HFFc6 (cell line): ENCODE results near the gene APEX1. TPM values are rescaled to one million over a fixed set of nuclear protein-coding genes. Genes with fewer than 3 reads are reported as not detected.
A peak's percentile ranks its signal among the peaks of the same experiment; 100 is the strongest.

Experiments
- DNase-seq: peaks from one replicate; pipeline ENCODE4 v3.0.0-alpha.2; 2018
- H3K27ac Mint-ChIP-seq: 2 replicates; pipeline ENCODE4 v1.8.0; 2020; ENCODE audit warnings: mild to moderate bottlenecking, mixed read lengths
- H3K27me3 Mint-ChIP-seq: 2 replicates; pipeline ENCODE4 v1.8.0; 2021; ENCODE audit warnings: mild to moderate bottlenecking, moderate library complexity, mixed read lengths; ENCODE audit not compliant: insufficient read depth
- H3K36me3 Mint-ChIP-seq: 2 replicates; pipeline ENCODE4 v1.8.0; 2021; ENCODE audit warnings: low read depth, mixed read lengths
- H3K4me1 Mint-ChIP-seq: 2 replicates; pipeline ENCODE4 v1.8.0; 2020; ENCODE audit warnings: low read depth, mixed read lengths
- H3K4me3 Mint-ChIP-seq: 2 replicates; pipeline ENCODE4 v1.8.0; 2020; ENCODE audit warnings: mild to moderate bottlenecking, moderate library complexity, mixed read lengths
- H3K9me3 Mint-ChIP-seq: 2 replicates; pipeline ENCODE4 v1.8.0; 2020; ENCODE audit warnings: mild to moderate bottlenecking, mixed read lengths
- total RNA-seq, 6 experiments: library from RNA; stranded (reverse); fragmentation: NEBNext Ultra II Directional; extraction: Animal tissue kit (Norgen Biotek cat#: 25700); gene quantifications; 2 replicates in 1 of 6; 3 replicates in 5 of 6; pipeline ENCODE4 v1.2.3, GENCODE V29; 2021
- TF ChIP-seq, protein P1 (sequence below): fragments of 200-600 bp; sonication (generic); IDR thresholded peaks from 2 replicates; pipeline ENCODE4 v1.5.0; 2021; ENCODE audit warnings: antibody characterized with exemption, mild to moderate bottlenecking

The APEX1 gene
- total RNA-seq, 6 experiments from 2014 or later, result 161 to 189 (median 184) TPM

- peak; percentile 100 for DNase-seq
- TF ChIP-seq, protein P1, sequence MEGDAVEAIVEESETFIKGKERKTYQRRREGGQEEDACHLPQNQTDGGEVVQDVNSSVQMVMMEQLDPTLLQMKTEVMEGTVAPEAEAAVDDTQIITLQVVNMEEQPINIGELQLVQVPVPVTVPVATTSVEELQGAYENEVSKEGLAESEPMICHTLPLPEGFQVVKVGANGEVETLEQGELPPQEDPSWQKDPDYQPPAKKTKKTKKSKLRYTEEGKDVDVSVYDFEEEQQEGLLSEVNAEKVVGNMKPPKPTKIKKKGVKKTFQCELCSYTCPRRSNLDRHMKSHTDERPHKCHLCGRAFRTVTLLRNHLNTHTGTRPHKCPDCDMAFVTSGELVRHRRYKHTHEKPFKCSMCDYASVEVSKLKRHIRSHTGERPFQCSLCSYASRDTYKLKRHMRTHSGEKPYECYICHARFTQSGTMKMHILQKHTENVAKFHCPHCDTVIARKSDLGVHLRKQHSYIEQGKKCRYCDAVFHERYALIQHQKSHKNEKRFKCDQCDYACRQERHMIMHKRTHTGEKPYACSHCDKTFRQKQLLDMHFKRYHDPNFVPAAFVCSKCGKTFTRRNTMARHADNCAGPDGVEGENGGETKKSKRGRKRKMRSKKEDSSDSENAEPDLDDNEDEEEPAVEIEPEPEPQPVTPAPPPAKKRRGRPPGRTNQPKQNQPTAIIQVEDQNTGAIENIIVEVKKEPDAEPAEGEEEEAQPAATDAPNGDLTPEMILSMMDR, result no peak
- peaks cover 26% of the 10 kb centered on the region for H3K4me1 Mint-ChIP-seq
- H3K27me3 Mint-ChIP-seq, result peaks cover 9% of the 10 kb centered on the region
- H3K4me3 Mint-ChIP-seq, result peak within 1 kb of the TSS; percentile 96
- no peaks in the 10 kb centered on the region for H3K9me3 Mint-ChIP-seq
- peaks cover 16% of the 10 kb centered on the region; the same call in 1 of the 2 replicates for H3K36me3 Mint-ChIP-seq
- peak within 1 kb of the TSS; percentile 89 for H3K27ac Mint-ChIP-seq
Measured at GRCh38 chr14:20461225-20462141, 6.5 kb downstream of the APEX1 start, which contains the start of gene PIP4P1. Gene PIP4P1, minus strand, starts transcription at chr14:20461434. Its CDS starts 109 bp downstream, at chr14:20461325.

- peaks cover 5% of the 10 kb centered on the region for H3K36me3 Mint-ChIP-seq
- peak overlapping the region; percentile 95 for H3K27ac Mint-ChIP-seq
- peaks cover 11% of the 10 kb centered on the region for H3K27me3 Mint-ChIP-seq
- no peaks in the 10 kb centered on the region for H3K9me3 Mint-ChIP-seq
- peak overlapping the region; percentile 97 for H3K4me3 Mint-ChIP-seq
- H3K4me1 Mint-ChIP-seq, result peaks cover 27% of the 10 kb centered on the region
- no peak for DNase-seq
- TF ChIP-seq, protein P1, result no peak
Measured at GRCh38 chr14:20468764-20469241, 13.8 kb downstream of the APEX1 start.

DNA sequence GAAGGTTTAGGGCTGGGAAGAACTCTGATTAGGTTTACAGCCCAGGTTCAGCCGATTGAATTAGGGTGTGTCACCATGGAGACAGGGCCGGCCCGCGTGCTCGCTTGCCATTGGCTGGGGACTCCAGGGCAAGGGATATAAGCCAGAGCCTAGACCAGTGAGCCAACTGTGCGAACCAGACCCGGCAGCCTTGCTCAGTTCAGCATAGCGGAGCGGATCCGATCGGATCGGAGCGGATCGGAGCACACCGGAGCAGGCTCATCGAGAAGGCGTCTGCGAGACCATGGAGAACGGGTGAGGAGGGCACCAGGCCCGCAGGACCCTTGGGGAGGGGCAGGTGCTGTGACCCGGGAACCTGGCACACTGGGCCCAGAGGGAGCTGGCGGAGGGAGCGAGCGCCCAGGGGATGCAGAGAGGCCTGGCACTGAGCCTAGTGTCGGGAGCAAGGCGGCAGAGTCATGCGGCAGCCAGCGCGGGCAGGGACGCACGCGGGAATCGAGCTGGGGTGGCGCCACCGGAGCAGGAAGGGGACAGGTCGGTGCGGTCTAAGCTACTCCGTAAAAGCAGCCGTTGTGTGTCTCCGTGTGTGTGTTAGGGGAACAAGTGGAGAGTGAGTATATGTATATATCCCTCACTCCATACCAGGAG, 14.3 kb downstream of the APEX1 start, which contains the start of gene PNP:
Gene PNP, plus strand, starts transcription at position 165 of the 648 bp plus-strand sequence. Its CDS starts 119 bp downstream, at position 284.
- TF ChIP-seq, protein P1, result no peak
- peaks cover 11% of the 10 kb centered on the region for H3K27me3 Mint-ChIP-seq
- peaks cover 11% of the 10 kb centered on the region for H3K36me3 Mint-ChIP-seq
- H3K4me1 Mint-ChIP-seq, result peaks cover 33% of the 10 kb centered on the region
- H3K9me3 Mint-ChIP-seq, result no peaks in the 10 kb centered on the region
- DNase-seq, result peak; percentile 91
- peak within 1 kb of the TSS; percentile 95 for H3K27ac Mint-ChIP-seq
- peak within 1 kb of the TSS; percentile 97 for H3K4me3 Mint-ChIP-seq

DNA sequence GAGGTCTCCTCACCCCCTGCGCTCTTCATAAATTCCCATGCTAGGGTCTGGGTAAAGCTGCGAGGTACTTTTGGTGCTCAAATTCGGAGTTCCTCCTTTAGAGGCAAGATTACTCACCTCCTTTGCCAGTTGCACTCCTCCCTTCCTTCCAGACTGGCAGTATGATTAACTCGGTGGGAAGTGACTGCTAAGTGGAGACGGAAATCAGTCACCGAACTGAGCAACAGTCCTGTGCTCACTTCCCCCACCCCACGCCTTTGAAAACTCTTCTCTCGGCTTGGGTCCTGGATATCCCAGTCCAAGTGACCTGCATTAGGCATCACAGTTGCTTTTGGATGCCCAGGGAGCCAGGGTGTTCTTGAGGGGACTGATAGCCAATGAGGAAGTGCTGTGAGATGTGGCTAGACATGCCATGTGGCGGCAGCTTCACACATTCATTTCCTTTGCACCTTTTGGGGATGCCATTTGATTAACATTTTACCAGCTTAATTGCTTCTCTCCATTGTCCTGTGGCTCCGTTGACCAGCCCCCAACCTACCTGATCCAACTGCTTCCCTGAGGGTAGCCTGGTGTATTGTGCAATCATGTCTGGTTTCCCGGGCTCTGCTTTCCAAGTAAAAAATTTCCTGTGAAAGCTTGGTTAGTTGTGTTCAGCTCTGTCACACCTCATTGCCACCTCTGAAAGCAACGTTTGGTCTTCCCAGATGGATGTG, 15.0 kb downstream of the APEX1 start:
- Mint-ChIP-seq H3K27ac (peak overlapping the region; percentile 95), H3K4me1 (peaks cover 33% of the 10 kb centered on the region), H3K4me3 (peak overlapping the region; percentile 97), H3K36me3 (peaks cover 18% of the 10 kb centered on the region), H3K27me3 (peaks cover 11% of the 10 kb centered on the region), H3K9me3 (no peaks in the 10 kb centered on the region)
- peak; percentile 65 for DNase-seq
- TF ChIP-seq, protein P1, result no peak

DNA sequence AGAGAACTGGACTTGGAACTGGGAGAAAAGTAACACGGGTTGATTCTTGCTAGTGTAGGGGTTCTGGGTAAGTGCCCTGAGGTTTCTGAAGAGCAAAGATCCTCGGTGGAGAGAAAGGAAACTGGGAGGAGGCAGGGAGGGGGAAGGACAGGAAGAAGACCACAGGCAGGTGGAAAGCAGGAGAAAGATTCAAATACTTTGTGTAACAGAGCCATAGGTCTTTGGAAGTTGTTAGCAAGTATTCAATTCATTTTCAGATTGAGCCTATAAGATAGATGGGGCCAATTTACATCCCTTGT, 15.5 kb downstream of the APEX1 start:
- peak overlapping the region; percentile 95 for H3K27ac Mint-ChIP-seq

More for the DNA sequence above, 15.5 kb downstream of the APEX1 start:
- H3K9me3 Mint-ChIP-seq, result no peaks in the 10 kb centered on the region
- peaks cover 20% of the 10 kb centered on the region for H3K36me3 Mint-ChIP-seq
- TF ChIP-seq, protein P1, result no peak
- peaks cover 7% of the 10 kb centered on the region for H3K27me3 Mint-ChIP-seq
- no peak for DNase-seq
- peak overlapping the region; percentile 97 for H3K4me3 Mint-ChIP-seq
- peaks cover 33% of the 10 kb centered on the region for H3K4me1 Mint-ChIP-seq
